Keratinocyte (primary cell): ENCODE measurements around the gene JPT2.

ENCODE experiments used
- CTCF ChIP-seq, 3 experiments: IDR thresholded peaks in 1 of 3; conservative IDR thresholded peaks in 1 of 3; optimal IDR thresholded peaks in 1 of 3; 2 replicates in 2 of 3; 3 replicates in 1 of 3; pipeline versions ENCODE3 to v1.5.1; 2011; ENCODE audit warnings: low read length in 3 of 3, mild to moderate bottlenecking in 3 of 3, moderate library complexity in 2 of 3, control low read depth in 1 of 3, inconsistent platforms in 1 of 3; ENCODE audit not compliant: insufficient read depth in 2 of 3; ENCODE audit errors: extremely low read depth in 1 of 3
- EZH2 ChIP-seq: IDR thresholded peaks from one replicate; pipeline ENCODE4 v1.6.1; 2012; ENCODE audit warnings: inconsistent platforms, mild to moderate bottlenecking, low read length, moderate library complexity

- TF ChIP-seq EZH2 (no peak), CTCF (optimal IDR thresholded peaks at IDR 0.05 in 1 of 3, IDR thresholded peaks at IDR 0.05 in 1 of 3, conservative IDR thresholded peaks at IDR 0.05 in 1 of 3; ENCODE audit: extremely low read depth in 1 of 3, insufficient read depth in 2 of 3, low read length in 3 of 3) (no peak)
These were observed 48.8 kb downstream of the JPT2 start for GRCh38 chr16:1726661-1727502.
